Eye (tissue), 1 donor: ENCODE results near the gene DRD2.

Experiments used
- DNase-seq: peaks from one replicate; pipeline ENCODE4 v3.0.0-alpha.2; 2015

DRD2 gene

GRCh38 chr11:113363406-113363805 is 111.8 kb downstream of the DRD2 start:
- DNase-seq, result no peak
